OCI-LY1 (cell line): ENCODE results near the gene RARRES2.

Experiments used
- CTCF ChIP-seq: fragments of 200-600 bp; sonication (generic), shearing (Covaris generic); IDR thresholded peaks from 2 replicates; pipeline ENCODE4 v1.5.1; 2017; ENCODE audit warnings: mild to moderate bottlenecking, antibody characterized with exemption, low read length, moderate library complexity, mixed read lengths
- EZH2 ChIP-seq: fragments of 200-600 bp; sonication (generic), shearing (Covaris generic); IDR thresholded peaks from 2 replicates; pipeline ENCODE4 v1.8.0; 2017; ENCODE audit warnings: borderline replicate concordance, mixed run types, mild to moderate bottlenecking, antibody characterized with exemption, low read length, moderate library complexity, mixed read lengths

GRCh38 chr7:150374026-150374425, 32.6 kb upstream of the RARRES2 start:
- TF ChIP-seq CTCF (no peak), EZH2 (no peak)
